SK-N-SH (cell line): Measurements from ENCODE around the gene MC2R. TPM values are rescaled to one million over a fixed set of nuclear protein-coding genes. Genes with fewer than 3 reads are reported as not detected.

Experiments used
- CTCF ChIA-PET: fragments of 300-600, 350-600 bp; formaldehyde crosslinking; extraction: SDS; loops from one replicate; lab custom pipeline; 2021; lab: Yijun Ruan, JAX
- POLR2A ChIA-PET: fragments of 350-600 bp; sonication (Branson Sonifier 250); formaldehyde crosslinking; extraction: SDS; loops from one replicate; lab custom pipeline; 2020; ENCODE audit warnings: antibody characterized with exemption, inconsistent platforms; lab: Yijun Ruan, JAX
- DNase-seq: peaks from one replicate; pipeline ENCODE4 v3.0.0; 2012
- H2AFZ ChIP-seq: fragments of 200-600 bp; sonication (generic); 2 replicates; pipeline ENCODE4 v1.8.1; 2016; ENCODE audit warnings: antibody characterized with exemption, mild to moderate bottlenecking, low read depth
- H3F3A ChIP-seq: fragments of 200-600 bp; sonication (generic); replicated peaks from 2 replicates; pipeline ENCODE3; 2016; ENCODE audit warnings: antibody characterized with exemption, mild to moderate bottlenecking; ENCODE audit not compliant: insufficient read depth
- H3K27ac ChIP-seq, 2 experiments: fragments of 200-500 bp in 1 of 2; fragments of 200-600 bp in 1 of 2; sonication (Bioruptor generic) in 1 of 2; sonication (generic), shearing (Covaris generic) in 1 of 2; 2 replicates each; pipeline versions ENCODE4 v1.5.1 to v1.6.1; 2014 to 2016; ENCODE audit warnings: low read depth in 2 of 2, inconsistent platforms in 1 of 2, low read length in 1 of 2, mild to moderate bottlenecking in 1 of 2, mixed read lengths in 1 of 2
- H3K27me3 ChIP-seq: fragments of 200-600 bp; sonication (generic), shearing (Covaris generic); 2 replicates; pipeline ENCODE4 v1.6.1; 2016; ENCODE audit warnings: mixed run types; ENCODE audit not compliant: insufficient read depth
- H3K36me3 ChIP-seq, 2 experiments: fragments of 200-500 bp in 1 of 2; fragments of 200-600 bp in 1 of 2; sonication (Bioruptor generic) in 1 of 2; sonication (generic) in 1 of 2; replicated peaks in 1 of 2; 2 replicates each; pipeline versions ENCODE3 to v1.5.1; 2014 to 2016; ENCODE audit warnings: low read length in 1 of 2, mild to moderate bottlenecking in 1 of 2; ENCODE audit not compliant: insufficient read depth in 2 of 2, control insufficient read depth in 1 of 2
- H3K4me1 ChIP-seq, 2 experiments: fragments of 200-500 bp in 1 of 2; fragments of 200-600 bp in 1 of 2; sonication (Bioruptor generic) in 1 of 2; sonication (generic), shearing (Covaris generic) in 1 of 2; 2 replicates each; pipeline versions ENCODE4 v1.5.1 to v1.6.1; 2014 to 2016; ENCODE audit warnings: low read depth in 1 of 2, low read length in 1 of 2, mixed run types in 1 of 2; ENCODE audit not compliant: insufficient read depth in 2 of 2, control insufficient read depth in 1 of 2
- H3K4me2 ChIP-seq: fragments of 200-600 bp; sonication (generic), shearing (Covaris generic); 2 replicates; pipeline ENCODE4 v1.6.1; 2017; ENCODE audit warnings: mixed run types
- H3K4me3 ChIP-seq, 2 experiments: fragments of 200-500 bp in 1 of 2; fragments of 200-600 bp in 1 of 2; sonication (Bioruptor generic) in 1 of 2; sonication (generic), shearing (Covaris generic) in 1 of 2; 2 replicates each; pipeline versions ENCODE4 v1.5.1 to v1.8.1; 2014 to 2016; ENCODE audit warnings: low read depth in 2 of 2, inconsistent platforms in 1 of 2, low read length in 1 of 2, mild to moderate bottlenecking in 1 of 2, mixed read lengths in 1 of 2, moderate library complexity in 1 of 2
- H3K79me2 ChIP-seq: fragments of 200-600 bp; sonication (generic); 2 replicates; pipeline ENCODE4 v1.8.1; 2017; ENCODE audit warnings: mild to moderate bottlenecking; ENCODE audit not compliant: insufficient read depth
- H3K9ac ChIP-seq: fragments of 200-600 bp; sonication (generic); 2 replicates; pipeline ENCODE4 v1.6.1; 2017; ENCODE audit warnings: mixed run types
- H3K9me2 ChIP-seq: fragments of 200-600 bp; sonication (generic); 2 replicates; pipeline ENCODE4 v1.6.1; 2017; ENCODE audit warnings: mixed run types
- H3K9me3 ChIP-seq: fragments of 200-600 bp; sonication (generic); 2 replicates; pipeline ENCODE4 v1.6.1; 2017; ENCODE audit warnings: mixed run types, mild to moderate bottlenecking, moderate library complexity
- H4K20me1 ChIP-seq: fragments of 200-600 bp; sonication (generic); 2 replicates; pipeline ENCODE4 v1.6.1; 2017; ENCODE audit warnings: mild to moderate bottlenecking, mixed run types; ENCODE audit not compliant: insufficient read depth
- CHD2 ChIP-seq: fragments of 150-350 bp; IDR thresholded peaks from 2 replicates; pipeline ENCODE4 v1.6.1; 2018; ENCODE audit warnings: low read length; ENCODE audit not compliant: partially characterized antibody
- CTCF ChIP-seq: fragments of 200-600 bp; sonication (generic); IDR thresholded peaks from 2 replicates; pipeline ENCODE4 v1.6.1; 2017; ENCODE audit warnings: antibody characterized with exemption, mild to moderate bottlenecking, moderate library complexity
- ELF1 ChIP-seq: IDR thresholded peaks from 2 replicates; pipeline ENCODE4 v1.4.0; 2012
- EP300 ChIP-seq, 2 experiments: IDR thresholded peaks; 2 replicates each; pipeline versions ENCODE4 v1.4.0 to v1.6.1; 2012; ENCODE audit warnings: borderline replicate concordance in 1 of 2, low read depth in 1 of 2, low read length in 1 of 2
- FOSL2 ChIP-seq: IDR thresholded peaks from 2 replicates; pipeline ENCODE4 v1.4.0; 2012; ENCODE audit warnings: low read depth, mild to moderate bottlenecking, moderate library complexity, borderline replicate concordance
- FOXJ3 ChIP-seq: sonication (generic); formaldehyde crosslinking; IDR thresholded peaks from 2 replicates; pipeline ENCODE4 v1.5.1; 2020; ENCODE audit warnings: mild to moderate bottlenecking, missing genetic modification reagents
- FOXM1 ChIP-seq: IDR thresholded peaks from 2 replicates; pipeline ENCODE4 v1.4.0; 2012; ENCODE audit warnings: low read depth, mild to moderate bottlenecking
- GATA2 ChIP-seq: sonication (generic); formaldehyde crosslinking; IDR thresholded peaks from 2 replicates; pipeline ENCODE4 v1.5.0; 2020; ENCODE audit warnings: mild to moderate bottlenecking, missing genetic modification reagents
- IRF3 ChIP-seq: fragments of 150-350 bp; IDR thresholded peaks from 2 replicates; pipeline ENCODE4 v1.6.1; 2016; ENCODE audit warnings: mild to moderate bottlenecking, low read depth, low read length
- JUND ChIP-seq: IDR thresholded peaks from 2 replicates; pipeline ENCODE4 v1.4.0; 2012
- MAX ChIP-seq: IDR thresholded peaks from 2 replicates; pipeline ENCODE4 v1.4.0; 2012; ENCODE audit warnings: low read depth
- MEF2A ChIP-seq: IDR thresholded peaks from 2 replicates; pipeline ENCODE4 v1.4.0; 2012; ENCODE audit warnings: low read depth, borderline replicate concordance
- MXI1 ChIP-seq: IDR thresholded peaks from 2 replicates; pipeline ENCODE4 v1.6.1; 2012; ENCODE audit warnings: mild to moderate bottlenecking, low read depth, low read length, improper control_type of control experiment
- POLR2AphosphoS5 ChIP-seq: IDR thresholded peaks from 2 replicates; pipeline ENCODE4 v1.6.1; 2012; ENCODE audit warnings: low read depth, low read length
- RFX5 ChIP-seq: IDR thresholded peaks from 2 replicates; pipeline ENCODE4 v1.6.1; 2012; ENCODE audit warnings: mild to moderate bottlenecking, improper control_type of control experiment, low read length
- RXRA ChIP-seq: IDR thresholded peaks from 2 replicates; pipeline ENCODE4 v1.4.0; 2012; ENCODE audit warnings: low read depth, mild to moderate bottlenecking, borderline replicate concordance
- SIN3A ChIP-seq: IDR thresholded peaks from 2 replicates; pipeline ENCODE4 v1.6.1; 2012; ENCODE audit warnings: low read depth, mild to moderate bottlenecking, low read length, moderate library complexity, borderline replicate concordance
- SMC3 ChIP-seq: IDR thresholded peaks from 2 replicates; pipeline ENCODE4 v1.6.1; 2012; ENCODE audit warnings: low read depth, low read length, improper control_type of control experiment
- TEAD4 ChIP-seq: IDR thresholded peaks from 2 replicates; pipeline ENCODE4 v1.4.0; 2012; ENCODE audit warnings: mild to moderate bottlenecking, borderline replicate concordance; ENCODE audit not compliant: insufficient read depth
- USF1 ChIP-seq: IDR thresholded peaks from 2 replicates; pipeline ENCODE4 v1.4.0; 2012; ENCODE audit warnings: low read depth, borderline replicate concordance
- YY1 ChIP-seq: IDR thresholded peaks from 2 replicates; pipeline ENCODE4 v1.4.0; 2012; ENCODE audit warnings: low read depth, mild to moderate bottlenecking
- WGBS: methylation state at CpG from one replicate; pipeline ENCODE4 v1.1.6; 2017; ENCODE audit warnings: low lambda C conversion rate; 5-methylcytosine and 5-hydroxymethylcytosine counted together
- polyA plus RNA-seq, 3 experiments: library from polyadenylated mRNA; depleted of rRNA; stranded (reverse); fragments of >200 nt; gene quantifications; 2 replicates each; pipeline ENCODE4 v1.2.3, GENCODE V29; 2012

Gene MC2R
- polyA plus RNA-seq, 1 of the 3 experiments (the other 2 are of a cell fraction): not detected

GRCh38 chr18:13877157-13877556, 38.2 kb downstream of the MC2R start:
- Histone ChIP-seq H3K4me2 (no peak overlapping the region), H3K79me2 (no peaks in the 10 kb centered on the region), H3F3A (no peaks in the 10 kb centered on the region), H3K4me1 (no peaks in the 10 kb centered on the region), H3K9me3 (no peaks in the 10 kb centered on the region), H3K27me3 (peaks cover 17% of the 10 kb centered on the region), H3K4me3 (no peak overlapping the region), H3K9ac (no peak overlapping the region), H4K20me1 (no peaks in the 10 kb centered on the region), H3K27ac (no peak overlapping the region), H3K36me3 (no peaks in the 10 kb centered on the region), H2AFZ (no peak overlapping the region), H3K9me2 (no peaks in the 10 kb centered on the region)
- 5% methylated on average over 4 of the region's 4 CpGs for WGBS
- DNase-seq: no peak
- POLR2A ChIA-PET: no interaction called here
- CTCF ChIA-PET: interaction anchor here (0.6 to 1.1 kb wide), 2 partner anchors 9 to 15 kb away, joined by 3 read pairs; no protein-coding TSS in a partner anchor
- TF ChIP-seq CHD2 (no peak), TEAD4 (no peak), SIN3A (no peak), MEF2A (no peak), RFX5 (no peak), MAX (no peak), FOXM1 (no peak), FOXJ3 (no peak), SMC3 (no peak), RXRA (no peak), IRF3 (no peak), CTCF (no peak), ELF1 (no peak), USF1 (no peak), MXI1 (no peak)
- TF ChIP-seq, all 33 proteins: peak for 0

GRCh38 chr18:13874558-13874957, 40.8 kb downstream of the MC2R start:
- DNase-seq: no peak
- Histone ChIP-seq H2AFZ (no peak overlapping the region), H3K36me3 (no peaks in the 10 kb centered on the region), H3F3A (no peaks in the 10 kb centered on the region), H3K4me1 (no peaks in the 10 kb centered on the region), H4K20me1 (no peaks in the 10 kb centered on the region), H3K27ac (no peak overlapping the region), H3K79me2 (no peaks in the 10 kb centered on the region), H3K9me2 (no peaks in the 10 kb centered on the region), H3K4me2 (no peak overlapping the region), H3K27me3 (peaks cover 41% of the 10 kb centered on the region), H3K9me3 (no peaks in the 10 kb centered on the region), H3K4me3 (no peak overlapping the region), H3K9ac (no peak overlapping the region)
- under 1% methylated on average over 4 of the region's 4 CpGs for WGBS
- CTCF ChIA-PET: no interaction called here
- POLR2A ChIA-PET: no interaction called here
- TF ChIP-seq JUND (no peak), CTCF (no peak; the same call in 1 of the 2 replicates), MAX (no peak), GATA2 (no peak), EP300 (IDR thresholded peaks at IDR 0.05; ENCODE audit: borderline replicate concordance in 1 of 2, low read depth in 1 of 2, low read length in 1 of 2) (no peak), POLR2AphosphoS5 (no peak), YY1 (no peak), FOSL2 (no peak)
